Measurements from ENCODE around the gene CYB5R4. TPM values are rescaled to one million over a fixed set of nuclear protein-coding genes. Genes with fewer than 3 reads are reported as not detected.

CYB5R4 gene
- total and polyA plus RNA-seq, 2 of the 13 experiments (the other 11 are each of a cell fraction or from before 2014, with no cell fraction given), result 5.3 to 26.1 TPM

DNA sequence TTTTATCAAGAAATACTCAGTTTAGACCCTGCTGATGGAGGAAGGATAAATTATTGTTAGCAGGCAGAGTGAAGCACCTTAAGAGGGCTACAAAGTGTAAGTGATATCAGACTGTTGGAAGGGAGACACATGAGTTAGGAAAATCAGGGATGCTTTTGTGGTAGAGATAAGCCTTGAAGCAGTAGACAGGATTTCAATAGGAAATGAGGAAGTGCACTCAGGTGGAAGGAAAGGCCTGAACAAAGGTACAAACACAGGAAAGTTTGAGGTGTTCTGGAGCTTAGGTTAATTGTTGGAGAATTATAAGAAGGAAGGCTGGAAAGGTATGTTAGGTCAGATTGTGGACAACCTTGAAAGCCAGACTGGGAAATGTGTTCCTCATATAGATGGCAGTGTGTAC, 7.6 kb downstream of the CYB5R4 start:
- no peak for FAIRE-seq
- no peak overlapping the region for H3K27ac ChIP-seq (ENCODE audit: extremely low read length, insufficient read depth, low read length)
- no peak overlapping the region for H3K9ac ChIP-seq (ENCODE audit: insufficient read depth, low read depth, low read length)
- BruUV-seq (replicated peaks), result no TSS peak
- no peaks in the 10 kb centered on the region for H4K20me1 ChIP-seq (ENCODE audit: insufficient read depth, low read length)
- TF ChIP-seq, protein P1, sequence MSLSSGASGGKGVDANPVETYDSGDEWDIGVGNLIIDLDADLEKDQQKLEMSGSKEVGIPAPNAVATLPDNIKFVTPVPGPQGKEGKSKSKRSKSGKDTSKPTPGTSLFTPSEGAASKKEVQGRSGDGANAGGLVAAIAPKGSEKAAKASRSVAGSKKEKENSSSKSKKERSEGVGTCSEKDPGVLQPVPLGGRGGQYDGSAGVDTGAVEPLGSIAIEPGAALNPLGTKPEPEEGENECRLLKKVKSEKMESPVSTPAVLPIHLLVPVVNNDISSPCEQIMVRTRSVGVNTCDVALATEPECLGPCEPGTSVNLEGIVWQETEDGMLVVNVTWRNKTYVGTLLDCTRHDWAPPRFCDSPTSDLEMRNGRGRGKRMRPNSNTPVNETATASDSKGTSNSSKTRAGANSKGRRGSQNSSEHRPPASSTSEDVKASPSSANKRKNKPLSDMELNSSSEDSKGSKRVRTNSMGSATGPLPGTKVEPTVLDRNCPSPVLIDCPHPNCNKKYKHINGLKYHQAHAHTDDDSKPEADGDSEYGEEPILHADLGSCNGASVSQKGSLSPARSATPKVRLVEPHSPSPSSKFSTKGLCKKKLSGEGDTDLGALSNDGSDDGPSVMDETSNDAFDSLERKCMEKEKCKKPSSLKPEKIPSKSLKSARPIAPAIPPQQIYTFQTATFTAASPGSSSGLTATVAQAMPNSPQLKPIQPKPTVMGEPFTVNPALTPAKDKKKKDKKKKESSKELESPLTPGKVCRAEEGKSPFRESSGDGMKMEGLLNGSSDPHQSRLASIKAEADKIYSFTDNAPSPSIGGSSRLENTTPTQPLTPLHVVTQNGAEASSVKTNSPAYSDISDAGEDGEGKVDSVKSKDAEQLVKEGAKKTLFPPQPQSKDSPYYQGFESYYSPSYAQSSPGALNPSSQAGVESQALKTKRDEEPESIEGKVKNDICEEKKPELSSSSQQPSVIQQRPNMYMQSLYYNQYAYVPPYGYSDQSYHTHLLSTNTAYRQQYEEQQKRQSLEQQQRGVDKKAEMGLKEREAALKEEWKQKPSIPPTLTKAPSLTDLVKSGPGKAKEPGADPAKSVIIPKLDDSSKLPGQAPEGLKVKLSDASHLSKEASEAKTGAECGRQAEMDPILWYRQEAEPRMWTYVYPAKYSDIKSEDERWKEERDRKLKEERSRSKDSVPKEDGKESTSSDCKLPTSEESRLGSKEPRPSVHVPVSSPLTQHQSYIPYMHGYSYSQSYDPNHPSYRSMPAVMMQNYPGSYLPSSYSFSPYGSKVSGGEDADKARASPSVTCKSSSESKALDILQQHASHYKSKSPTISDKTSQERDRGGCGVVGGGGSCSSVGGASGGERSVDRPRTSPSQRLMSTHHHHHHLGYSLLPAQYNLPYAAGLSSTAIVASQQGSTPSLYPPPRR (CRISPR knock-in tag; IDR thresholded peaks at IDR 0.05; ENCODE audit: borderline replicate concordance), result no peak
- TF ChIP-seq SNRNP70 (IDR thresholded peaks at IDR 0.05; ENCODE audit: low read depth, low read length), result no peak
- no peak for TF ChIP-seq ZNF772 (CRISPR knock-in tag; IDR thresholded peaks at IDR 0.05)
- no peak for TF ChIP-seq ZNF33B (CRISPR knock-in tag; IDR thresholded peaks at IDR 0.05)
- TF ChIP-seq DPF2 (CRISPR knock-in tag; IDR thresholded peaks at IDR 0.05; ENCODE audit: borderline replicate concordance, low read depth), result no peak
- no peak for TF ChIP-seq KLF15 (CRISPR knock-in tag; IDR thresholded peaks at IDR 0.05; ENCODE audit: borderline replicate concordance)
- no peak for TF ChIP-seq MAF1 (CRISPR knock-in tag; IDR thresholded peaks at IDR 0.05; ENCODE audit: borderline replicate concordance)
- no peak overlapping the region for H2AFZ ChIP-seq (ENCODE audit: low read length)
- H3K27me3 ChIP-seq (ENCODE audit: control insufficient read depth in 1 of 2, insufficient read depth in 2 of 2, low read length in 2 of 2), result no peaks in the 10 kb centered on the region
- no peaks in the 10 kb centered on the region for H3K79me2 ChIP-seq (ENCODE audit: insufficient read depth, low read length)
- H3K4me3 ChIP-seq (replicated peaks in 1 of 3; ENCODE audit: insufficient read depth in 1 of 3, low read depth in 2 of 3, low read length in 3 of 3), result no peak overlapping the region
- peaks cover 0 to 18% of the 10 kb centered on the region in 2 experiments; a peak in 2 of 5 replicates for H3K36me3 ChIP-seq (replicated peaks in 1 of 2; ENCODE audit: control insufficient read depth in 1 of 2, insufficient read depth in 2 of 2, low read length in 2 of 2)
- no peak for DNase-seq (ENCODE audit: low spot score)
- CTCF ChIA-PET (ENCODE audit: low intra/inter-chr PET ratio, low total read pairs), result no interaction called here
- POLR2A ChIA-PET, result no interaction called here
- H3K9me3 ChIP-seq (ENCODE audit: low read length), result no peaks in the 10 kb centered on the region
- no peak overlapping the region for H3K4me2 ChIP-seq (ENCODE audit: low read depth, low read length)
- H3K4me1 ChIP-seq (ENCODE audit: insufficient read depth, low read length), result no peaks in the 10 kb centered on the region
- intact Hi-C loops (cut with micrococcal nuclease; ENCODE audit: unreplicated experiment) (no loop called here), in situ Hi-C loops (cut with HindIII; ENCODE audit: extremely low pct_ligation_motif_present, low pct_unique_long_range_greater_than_20kb) (no loop called here)
- no peak for ATAC-seq

Measured in HepG2 (cell line).